GM18951 (cell line): ENCODE results near the gene CGB3.
A peak's percentile ranks its signal among the peaks of the same experiment; 100 is the strongest.
"Not testable (repeated sequence)": the region's sequence is repeated elsewhere in the genome, so short reads cannot be mapped to it uniquely, and the experiment has no call there.

ENCODE experiments used
- POLR2A ChIP-seq: IDR thresholded peaks from 4 replicates; pipeline ENCODE4 v1.6.1; 2011; ENCODE audit warnings: mild to moderate bottlenecking; ENCODE audit not compliant: insufficient read length, insufficient read depth; ENCODE audit errors: extremely low read depth
- in situ Hi-C: fragments of 300-500 bp; cut with MboI; formaldehyde crosslinking; loops from one replicate; pipeline ENCODE4 v1.12.0; 2022; ENCODE audit warnings: low sequenced_read_pairs, mixed read lengths, inconsistent platforms; ENCODE audit not compliant: unreplicated experiment

Gene CGB3

DNA sequence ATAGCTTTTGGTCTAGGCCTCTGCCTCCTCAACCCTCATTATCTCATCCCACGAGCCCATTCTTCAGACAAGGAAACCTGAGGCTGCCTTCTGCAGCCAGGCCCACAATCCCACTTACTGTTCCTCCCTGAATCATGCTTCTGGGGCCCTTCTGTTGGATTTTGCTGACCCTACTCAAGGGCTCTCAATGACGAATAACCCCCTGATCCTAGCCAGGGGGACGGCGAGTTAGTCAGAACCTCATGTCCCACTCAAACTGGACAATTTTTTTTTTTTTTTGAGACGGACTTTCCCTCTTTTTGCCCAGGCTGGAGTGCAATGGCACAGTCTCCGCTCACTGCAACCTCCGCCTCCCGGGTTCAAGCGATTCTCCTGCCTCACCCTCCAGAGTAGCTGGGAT, 2.0 kb downstream of the CGB3 start:
- TF ChIP-seq POLR2A: no peak
- in situ Hi-C loops: no loop called here

GRCh38 chr19:49020931-49021895, 2.9 kb downstream of the CGB3 start:
- no peak for TF ChIP-seq POLR2A
- in situ Hi-C loops: no loop called here

DNA sequence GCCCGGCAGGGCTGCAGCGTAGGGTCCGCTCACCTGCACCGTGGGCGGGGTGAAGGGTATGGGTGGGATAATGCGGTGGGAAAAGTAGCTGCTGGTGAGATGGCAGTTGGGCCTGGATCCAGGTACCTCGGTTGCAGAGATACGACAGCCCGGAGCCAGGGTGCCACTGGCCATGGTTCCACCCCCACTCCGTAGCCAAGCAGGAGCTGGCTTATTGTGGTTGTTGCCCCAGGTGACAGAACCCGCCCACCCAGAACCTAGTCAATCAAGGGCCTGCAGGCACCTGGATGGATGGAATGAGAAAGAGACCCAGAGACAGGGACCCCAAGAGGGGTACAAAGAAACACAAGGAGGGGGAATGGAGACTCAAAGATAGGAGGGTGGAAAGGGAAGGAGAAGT, 3.8 kb downstream of the CGB3 start:
- no peak for TF ChIP-seq POLR2A
- in situ Hi-C loops: no loop called here

GRCh38 chr19:49019242-49019932, 4.7 kb downstream of the CGB3 start:
- no peak for TF ChIP-seq POLR2A
- in situ Hi-C loops: no loop called here

- in situ Hi-C loops: not testable (repeated sequence)
These were observed 5.5 kb downstream of the CGB3 start for GRCh38 chr19:49018388-49019241.

DNA sequence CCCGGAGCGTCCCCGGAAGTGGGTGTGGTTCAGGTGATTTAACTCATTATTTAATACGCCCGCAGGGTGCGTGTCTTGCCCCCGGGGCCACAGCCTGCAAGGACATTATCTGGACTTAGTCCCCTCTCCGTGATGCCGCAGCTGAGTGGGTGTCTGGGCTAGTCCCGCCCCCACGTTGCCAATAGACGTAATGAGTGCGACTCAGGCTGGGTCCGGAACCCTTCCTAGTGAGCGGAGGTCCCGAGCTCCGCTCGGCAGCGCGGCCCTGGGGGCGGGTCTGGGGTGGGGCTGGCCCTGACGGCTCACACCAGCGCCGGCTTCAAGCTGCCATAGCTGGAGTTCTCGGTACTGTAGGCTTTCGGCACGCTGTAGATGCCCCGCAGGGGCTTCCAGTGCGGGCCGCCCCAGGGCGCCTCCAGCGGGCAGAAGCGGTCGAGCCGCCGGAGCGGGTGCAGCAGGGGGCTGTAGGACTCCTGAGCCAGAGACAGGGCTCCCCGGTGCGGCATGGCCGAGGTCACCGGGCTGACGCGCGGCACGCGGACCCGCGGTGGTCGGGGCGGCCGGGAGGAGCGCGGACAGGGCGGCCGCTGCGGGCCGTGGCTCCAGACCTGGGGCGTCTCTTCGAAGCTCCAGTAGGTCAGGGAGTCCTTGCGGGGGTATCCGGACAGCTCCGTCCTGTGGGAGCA, 6.3 kb downstream of the CGB3 start:
- in situ Hi-C loops: no loop called here
- TF ChIP-seq POLR2A: peak; percentile 29

GRCh38 chr19:49017041-49017665, 7.0 kb downstream of the CGB3 start, which contains the start of gene LHB:
Gene LHB (minus strand): TSS chr19:49017091. CDS start chr19:49017081, 10 bp downstream.
- in situ Hi-C loops: no loop called here
- no peak for TF ChIP-seq POLR2A

- in situ Hi-C loops: no loop called here
- no peak for TF ChIP-seq POLR2A
These were observed 7.9 kb downstream of the CGB3 start for GRCh38 chr19:49016067-49016839.

- TF ChIP-seq POLR2A: no peak
- in situ Hi-C loops: no loop called here
These were observed 9.3 kb downstream of the CGB3 start for GRCh38 chr19:49014870-49015255.

DNA sequence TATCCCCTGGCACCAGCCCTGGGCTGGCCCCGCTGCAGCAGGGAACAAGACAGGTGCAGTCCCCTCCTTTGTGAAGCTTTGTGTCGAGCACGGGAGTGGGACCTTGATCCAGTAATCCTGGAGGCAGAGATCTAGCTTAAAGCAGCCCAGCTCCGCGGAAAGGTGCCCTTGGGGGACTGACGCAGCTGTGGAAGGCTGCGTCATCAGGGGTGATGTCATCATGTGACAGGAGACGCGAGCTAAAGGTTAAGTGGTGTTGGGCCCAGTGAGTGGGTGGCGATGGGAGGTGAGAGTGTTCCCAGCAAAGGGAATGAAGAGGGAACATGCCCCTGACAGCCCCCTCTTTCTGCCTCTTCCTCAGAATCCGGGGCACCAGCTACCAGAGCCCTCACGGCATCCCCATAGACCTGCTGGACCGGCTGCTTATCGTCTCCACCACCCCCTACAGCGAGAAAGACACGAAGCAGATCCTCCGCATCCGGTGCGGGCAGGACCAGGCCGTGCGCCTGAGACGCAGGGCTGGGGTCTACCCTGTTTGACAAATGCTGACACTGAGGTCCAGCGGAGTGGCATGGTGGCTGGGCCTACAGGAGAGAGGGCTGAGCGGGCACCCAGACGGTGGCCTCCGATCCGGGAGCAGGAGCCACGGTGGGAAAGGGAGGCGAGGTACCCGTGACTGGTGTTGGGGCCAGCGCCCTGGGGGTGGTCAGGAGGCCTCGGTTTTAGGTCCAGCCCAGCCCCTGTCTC, 9.8 kb downstream of the CGB3 start:
- in situ Hi-C loops: no loop called here
- no peak for TF ChIP-seq POLR2A

DNA sequence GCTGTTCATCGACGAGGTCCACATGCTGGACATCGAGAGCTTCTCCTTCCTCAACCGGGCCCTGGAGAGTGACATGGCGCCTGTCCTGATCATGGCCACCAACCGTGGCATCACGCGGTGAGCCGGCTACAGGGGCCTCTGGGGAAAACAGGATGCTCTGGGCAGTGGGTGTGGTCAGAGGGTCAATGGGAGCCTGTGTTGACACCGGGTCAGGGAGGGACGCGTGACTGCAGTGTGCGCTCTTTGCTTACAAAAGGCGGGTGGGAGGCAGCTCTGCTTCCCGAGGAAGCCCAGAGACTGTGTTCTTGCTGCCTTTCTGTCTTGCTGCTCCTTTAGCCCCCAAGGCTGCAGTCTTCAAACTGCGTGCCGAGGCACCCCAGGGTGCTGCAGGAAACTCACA, 12.9 kb downstream of the CGB3 start:
- in situ Hi-C loops: no loop called here
- no peak for TF ChIP-seq POLR2A
